Mesendoderm (in vitro differentiated cells): ENCODE data around the gene FLNB.

ENCODE experiments used
- DNase-seq: peaks from one replicate; pipeline ENCODE4 v3.0.0; 2013
- H2AK5ac ChIP-seq: 2 replicates; pipeline ENCODE4 v1.6.1; 2013; ENCODE audit warnings: low read length, inconsistent platforms
- H2BK120ac ChIP-seq: 2 replicates; pipeline ENCODE4 v1.6.1; 2013; ENCODE audit warnings: low read depth, mild to moderate bottlenecking, low read length, moderate library complexity, mixed read lengths
- H2BK15ac ChIP-seq: replicated peaks from 2 replicates; pipeline ENCODE4 v1.6.1; 2013; ENCODE audit warnings: low read depth, mild to moderate bottlenecking, moderate library complexity
- H2BK5ac ChIP-seq: 2 replicates; pipeline ENCODE4 v1.6.1; 2013; ENCODE audit warnings: low read length, inconsistent platforms
- H3K18ac ChIP-seq: 2 replicates; pipeline ENCODE4 v1.6.1; 2013; ENCODE audit warnings: mild to moderate bottlenecking, low read length, mixed read lengths
- H3K23ac ChIP-seq: one replicate; pipeline ENCODE4 v1.6.1; 2013; ENCODE audit warnings: low read length
- H3K27ac ChIP-seq: 2 replicates; pipeline ENCODE4 v1.5.1; 2013; ENCODE audit warnings: low read depth, mild to moderate bottlenecking, inconsistent platforms, low read length, moderate library complexity
- H3K27me3 ChIP-seq: 2 replicates; pipeline ENCODE4 v1.6.1; 2013; ENCODE audit warnings: low read length, control low read depth, mild to moderate bottlenecking, inconsistent platforms; ENCODE audit not compliant: insufficient read depth, poor library complexity
- H3K36me3 ChIP-seq: 2 replicates; pipeline ENCODE4 v1.6.1; 2013; ENCODE audit warnings: low read length, inconsistent platforms; ENCODE audit not compliant: control insufficient read depth, insufficient read depth
- H3K4ac ChIP-seq: one replicate; pipeline ENCODE4 v1.6.1; 2013; ENCODE audit warnings: low read depth, mild to moderate bottlenecking, low read length, moderate library complexity
- H3K4me1 ChIP-seq: 2 replicates; pipeline ENCODE4 v1.6.1; 2013; ENCODE audit warnings: low read depth, low read length, inconsistent platforms; ENCODE audit not compliant: control insufficient read depth
- H3K4me2 ChIP-seq: 2 replicates; pipeline ENCODE4 v1.6.1; 2013; ENCODE audit warnings: low read length
- H3K4me3 ChIP-seq: 2 replicates; pipeline ENCODE4 v1.5.1; 2013; ENCODE audit warnings: mild to moderate bottlenecking, low read length
- H3K56ac ChIP-seq: one replicate; pipeline ENCODE4 v1.6.1; 2013; ENCODE audit warnings: low read length
- H3K79me1 ChIP-seq: 2 replicates; pipeline ENCODE4 v1.6.1; 2013; ENCODE audit warnings: low read length, inconsistent platforms
- H3K79me2 ChIP-seq: 2 replicates; pipeline ENCODE4 v1.6.1; 2013; ENCODE audit warnings: mild to moderate bottlenecking, low read length; ENCODE audit not compliant: control insufficient read depth, insufficient read depth
- H3K9ac ChIP-seq: 2 replicates; pipeline ENCODE4 v1.6.1; 2013; ENCODE audit warnings: low read length, inconsistent platforms
- H4K5ac ChIP-seq: one replicate; pipeline ENCODE4 v1.6.1; 2013; ENCODE audit warnings: low read length
- H4K8ac ChIP-seq: one replicate; pipeline ENCODE4 v1.6.1; 2013; ENCODE audit warnings: low read depth, mild to moderate bottlenecking, control low read depth, low read length, moderate library complexity
- WGBS: extraction: QIAGEN DNeasy Blood & Tissue Kit; methylation state at CpG from one replicate; pipeline ENCODE4 v1.1.7; 2013; ENCODE audit warnings: low lambda C conversion rate, missing lambda C conversion rate; ENCODE audit not compliant: insufficient coverage; ENCODE audit errors: extremely low coverage; 5-methylcytosine and 5-hydroxymethylcytosine counted together

The FLNB gene

DNA sequence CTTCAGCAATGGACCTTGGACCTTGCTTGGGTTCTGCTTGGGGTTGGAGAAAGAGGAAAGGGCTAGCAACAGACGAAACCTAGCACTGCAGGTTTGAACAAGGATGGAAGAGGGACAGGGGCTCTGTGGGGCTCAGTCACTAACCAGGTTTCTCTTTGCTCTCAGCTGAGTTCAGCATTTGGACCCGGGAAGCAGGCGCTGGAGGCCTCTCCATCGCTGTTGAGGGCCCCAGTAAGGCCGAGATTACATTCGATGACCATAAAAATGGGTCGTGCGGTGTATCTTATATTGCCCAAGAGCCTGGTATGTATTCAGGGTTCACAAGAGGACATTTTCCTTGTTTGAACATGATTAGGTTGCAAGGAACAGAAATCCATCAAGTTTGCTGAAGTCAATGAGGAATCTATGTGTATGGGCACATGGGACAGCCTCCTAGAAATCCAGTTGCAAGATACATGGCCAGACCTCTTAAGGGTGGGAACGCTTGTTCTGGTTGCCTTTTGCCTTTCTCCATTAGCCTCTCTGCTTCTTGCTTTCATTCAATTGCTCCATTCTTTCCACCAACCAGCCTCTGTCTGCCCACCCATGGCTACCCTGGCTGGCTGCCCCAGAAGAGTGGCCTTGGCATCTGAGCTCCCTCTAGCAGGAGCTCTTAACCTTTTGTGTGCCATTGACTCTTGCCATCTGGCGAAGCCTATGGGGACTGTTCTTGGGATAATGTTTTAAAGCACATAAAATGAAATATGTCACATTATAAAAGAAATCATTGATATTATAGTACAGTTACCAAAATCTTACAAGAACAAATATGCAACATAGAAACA is 146.6 kb downstream of the FLNB start:
- H2BK5ac ChIP-seq = no peak overlapping the region
- H2BK15ac ChIP-seq = no peak overlapping the region
- no peak overlapping the region for H3K18ac ChIP-seq
- no peak overlapping the region for H4K8ac ChIP-seq
- H3K36me3 ChIP-seq = peaks cover 4% of the 10 kb centered on the region
- H3K27me3 ChIP-seq = no peaks in the 10 kb centered on the region
- no peak overlapping the region for H3K9ac ChIP-seq
- no peak for DNase-seq
- H2BK120ac ChIP-seq = no peak overlapping the region
- H3K4me3 ChIP-seq = no peak overlapping the region
- H3K79me1 ChIP-seq = no peaks in the 10 kb centered on the region
- no peak overlapping the region for H3K56ac ChIP-seq
- H3K23ac ChIP-seq = no peak overlapping the region
- H3K4ac ChIP-seq = no peak overlapping the region
- no peak overlapping the region for H3K4me2 ChIP-seq
- WGBS = no CpG with 5 or more reads among the region's 10 CpGs
- no peaks in the 10 kb centered on the region for H3K79me2 ChIP-seq
- no peaks in the 10 kb centered on the region for H3K4me1 ChIP-seq
- H2AK5ac ChIP-seq = no peak overlapping the region
- no peak overlapping the region for H4K5ac ChIP-seq
- H3K27ac ChIP-seq = no peak overlapping the region

DNA sequence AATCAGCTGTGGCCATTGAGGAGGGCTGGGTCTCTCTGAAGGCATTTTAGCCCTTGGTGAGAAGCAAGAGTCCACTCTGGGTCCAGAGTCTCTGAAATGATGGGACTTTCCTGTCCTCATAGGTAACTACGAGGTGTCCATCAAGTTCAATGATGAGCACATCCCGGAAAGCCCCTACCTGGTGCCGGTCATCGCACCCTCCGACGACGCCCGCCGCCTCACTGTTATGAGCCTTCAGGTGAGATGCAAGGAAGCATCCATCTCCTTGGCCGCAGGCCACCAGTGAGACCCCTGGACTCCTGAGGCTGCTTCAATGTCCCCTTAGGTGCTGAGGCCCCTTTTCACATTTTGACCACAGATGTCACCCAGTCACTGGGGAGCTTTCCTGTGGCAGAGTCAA is 147.6 kb downstream of the FLNB start:
- no peak overlapping the region for H3K4ac ChIP-seq
- H3K79me1 ChIP-seq = no peaks in the 10 kb centered on the region
- no peak overlapping the region for H2BK120ac ChIP-seq
- H3K27me3 ChIP-seq = no peaks in the 10 kb centered on the region
- no peak overlapping the region for H3K18ac ChIP-seq
- whole genome bisulfite sequencing = no CpG with 5 or more reads among the region's 10 CpGs
- no peaks in the 10 kb centered on the region for H3K4me1 ChIP-seq
- no peak overlapping the region for H2BK15ac ChIP-seq
- H4K8ac ChIP-seq = no peak overlapping the region
- H3K79me2 ChIP-seq = no peaks in the 10 kb centered on the region
- no peak overlapping the region for H3K23ac ChIP-seq
- H3K9ac ChIP-seq = no peak overlapping the region
- H3K27ac ChIP-seq = no peak overlapping the region
- H2BK5ac ChIP-seq = no peak overlapping the region
- H2AK5ac ChIP-seq = no peak overlapping the region
- H4K5ac ChIP-seq = no peak overlapping the region
- no peak overlapping the region for H3K4me3 ChIP-seq
- peaks cover 4% of the 10 kb centered on the region for H3K36me3 ChIP-seq
- no peak overlapping the region for H3K4me2 ChIP-seq
- H3K56ac ChIP-seq = no peak overlapping the region
- no peak for DNase-seq

DNA sequence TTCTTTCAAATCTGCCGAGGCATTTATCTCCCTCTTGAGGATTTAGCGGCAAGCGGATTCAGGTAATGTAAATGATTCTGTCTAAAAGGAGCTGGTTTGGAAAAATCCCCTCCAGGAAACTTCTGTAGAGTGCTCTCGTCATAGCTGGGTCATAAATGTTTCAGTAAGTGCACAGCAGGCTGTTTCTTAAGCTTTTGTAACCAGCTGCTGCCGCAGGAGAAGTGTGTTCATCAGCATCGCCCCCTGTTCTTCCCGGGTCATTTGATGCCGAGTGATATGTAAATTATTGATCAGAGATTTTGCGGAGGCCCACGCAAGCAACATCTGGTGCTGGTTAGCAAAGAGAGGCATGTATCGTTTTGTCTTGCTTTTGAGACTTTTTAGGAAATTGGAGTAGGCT is 149.5 kb downstream of the FLNB start:
- H2AK5ac ChIP-seq = no peak overlapping the region
- no CpG with 5 or more reads among the region's 11 CpGs for WGBS
- H2BK120ac ChIP-seq = no peak overlapping the region
- no peaks in the 10 kb centered on the region for H3K27me3 ChIP-seq
- H3K79me1 ChIP-seq = no peaks in the 10 kb centered on the region
- no peak overlapping the region for H2BK5ac ChIP-seq
- no peak overlapping the region for H3K18ac ChIP-seq
- H3K27ac ChIP-seq = no peak overlapping the region
- no peak overlapping the region for H4K8ac ChIP-seq
- no peak overlapping the region for H2BK15ac ChIP-seq
- peaks cover 9% of the 10 kb centered on the region for H3K36me3 ChIP-seq
- no peak for DNase-seq
- no peaks in the 10 kb centered on the region for H3K79me2 ChIP-seq
- H3K4ac ChIP-seq = no peak overlapping the region
- no peak overlapping the region for H3K4me3 ChIP-seq
- no peak overlapping the region for H3K56ac ChIP-seq
- H4K5ac ChIP-seq = no peak overlapping the region
- H3K23ac ChIP-seq = no peak overlapping the region
- no peaks in the 10 kb centered on the region for H3K4me1 ChIP-seq
- H3K9ac ChIP-seq = no peak overlapping the region
- H3K4me2 ChIP-seq = no peak overlapping the region

GRCh38 chr3:58158442-58159153 is 150.4 kb downstream of the FLNB start:
- Histone ChIP-seq H3K79me1 (no peaks in the 10 kb centered on the region), H3K23ac (no peak overlapping the region), H3K4me1 (no peaks in the 10 kb centered on the region), H3K18ac (no peak overlapping the region), H4K5ac (no peak overlapping the region), H3K79me2 (no peaks in the 10 kb centered on the region), H3K4me3 (no peak overlapping the region), H3K27ac (no peak overlapping the region), H3K9ac (no peak overlapping the region), H2BK120ac (no peak overlapping the region), H2BK5ac (no peak overlapping the region), H3K27me3 (no peaks in the 10 kb centered on the region), H2BK15ac (no peak overlapping the region), H3K4ac (no peak overlapping the region), H2AK5ac (no peak overlapping the region), H3K36me3 (peaks cover 7% of the 10 kb centered on the region), H3K56ac (no peak overlapping the region), H4K8ac (no peak overlapping the region), H3K4me2 (no peak overlapping the region)
- no peak for DNase-seq
- WGBS = no CpG with 5 or more reads among the region's 7 CpGs

DNA sequence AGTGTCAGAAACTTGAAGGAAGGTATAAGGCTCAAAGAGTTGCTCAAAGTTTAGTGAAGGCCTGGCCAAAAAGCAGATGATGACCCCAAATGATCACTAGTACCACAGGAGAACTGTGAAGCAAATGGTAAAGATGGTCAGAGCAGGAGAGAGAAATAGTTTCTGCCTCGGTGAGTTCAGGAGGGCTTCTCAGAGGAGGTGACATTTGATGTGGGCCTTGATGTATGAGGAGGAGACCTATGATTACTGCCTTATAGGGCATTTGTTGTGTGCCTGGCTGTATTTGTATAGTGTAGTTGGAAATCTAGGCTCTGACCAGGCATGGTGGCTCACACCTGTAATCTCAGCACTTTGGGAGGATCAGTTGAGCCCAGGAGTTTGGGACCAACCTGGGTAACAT is 152.2 kb downstream of the FLNB start:
- Histone ChIP-seq H2BK5ac (no peak overlapping the region), H3K36me3 (peaks cover 7% of the 10 kb centered on the region), H3K79me1 (no peaks in the 10 kb centered on the region), H4K8ac (no peak overlapping the region), H3K18ac (no peak overlapping the region), H3K4me3 (no peak overlapping the region), H3K4me2 (no peak overlapping the region), H3K4me1 (peaks cover 3% of the 10 kb centered on the region), H2AK5ac (no peak overlapping the region), H3K9ac (no peak overlapping the region), H2BK120ac (no peak overlapping the region), H3K23ac (no peak overlapping the region), H3K27me3 (no peaks in the 10 kb centered on the region), H2BK15ac (no peak overlapping the region), H3K79me2 (no peaks in the 10 kb centered on the region), H3K4ac (no peak overlapping the region), H4K5ac (no peak overlapping the region), H3K27ac (no peak overlapping the region), H3K56ac (no peak overlapping the region)
- DNase-seq = no peak
- no CpG with 5 or more reads among the region's 1 CpG for WGBS
